ENCODE results near the gene HYDIN. TPM values are rescaled to one million over a fixed set of nuclear protein-coding genes. Genes with fewer than 3 reads are reported as not detected.

Gene HYDIN
- total and polyA plus RNA-seq, 2 experiments from 2014 or later: 3.1 to 7.7 TPM

DNA sequence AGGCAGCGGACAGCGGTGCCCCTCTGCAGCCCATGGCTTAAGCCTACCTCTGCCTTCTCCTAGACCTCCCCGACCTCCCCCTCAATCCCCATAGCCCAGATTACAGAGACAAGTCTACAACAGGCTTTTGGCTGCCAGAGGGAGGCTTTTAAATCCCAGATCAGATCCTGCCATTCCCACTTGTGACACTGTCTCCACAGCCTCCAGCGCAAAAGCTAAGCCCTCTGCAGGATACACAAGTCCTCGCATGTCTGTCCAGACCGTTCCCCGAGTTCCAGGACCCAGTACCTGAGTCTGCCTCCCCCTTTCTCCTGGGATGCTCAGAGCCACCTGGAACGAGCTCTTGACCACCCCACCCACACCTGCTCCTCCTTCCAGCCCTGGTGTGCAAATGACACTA is 460.8 kb downstream of the HYDIN start (continued):
- TF ChIP-seq, protein P1, sequence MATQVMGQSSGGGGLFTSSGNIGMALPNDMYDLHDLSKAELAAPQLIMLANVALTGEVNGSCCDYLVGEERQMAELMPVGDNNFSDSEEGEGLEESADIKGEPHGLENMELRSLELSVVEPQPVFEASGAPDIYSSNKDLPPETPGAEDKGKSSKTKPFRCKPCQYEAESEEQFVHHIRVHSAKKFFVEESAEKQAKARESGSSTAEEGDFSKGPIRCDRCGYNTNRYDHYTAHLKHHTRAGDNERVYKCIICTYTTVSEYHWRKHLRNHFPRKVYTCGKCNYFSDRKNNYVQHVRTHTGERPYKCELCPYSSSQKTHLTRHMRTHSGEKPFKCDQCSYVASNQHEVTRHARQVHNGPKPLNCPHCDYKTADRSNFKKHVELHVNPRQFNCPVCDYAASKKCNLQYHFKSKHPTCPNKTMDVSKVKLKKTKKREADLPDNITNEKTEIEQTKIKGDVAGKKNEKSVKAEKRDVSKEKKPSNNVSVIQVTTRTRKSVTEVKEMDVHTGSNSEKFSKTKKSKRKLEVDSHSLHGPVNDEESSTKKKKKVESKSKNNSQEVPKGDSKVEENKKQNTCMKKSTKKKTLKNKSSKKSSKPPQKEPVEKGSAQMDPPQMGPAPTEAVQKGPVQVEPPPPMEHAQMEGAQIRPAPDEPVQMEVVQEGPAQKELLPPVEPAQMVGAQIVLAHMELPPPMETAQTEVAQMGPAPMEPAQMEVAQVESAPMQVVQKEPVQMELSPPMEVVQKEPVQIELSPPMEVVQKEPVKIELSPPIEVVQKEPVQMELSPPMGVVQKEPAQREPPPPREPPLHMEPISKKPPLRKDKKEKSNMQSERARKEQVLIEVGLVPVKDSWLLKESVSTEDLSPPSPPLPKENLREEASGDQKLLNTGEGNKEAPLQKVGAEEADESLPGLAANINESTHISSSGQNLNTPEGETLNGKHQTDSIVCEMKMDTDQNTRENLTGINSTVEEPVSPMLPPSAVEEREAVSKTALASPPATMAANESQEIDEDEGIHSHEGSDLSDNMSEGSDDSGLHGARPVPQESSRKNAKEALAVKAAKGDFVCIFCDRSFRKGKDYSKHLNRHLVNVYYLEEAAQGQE (IDR thresholded peaks at IDR 0.05; ENCODE audit: unreplicated experiment): no peak

DNA sequence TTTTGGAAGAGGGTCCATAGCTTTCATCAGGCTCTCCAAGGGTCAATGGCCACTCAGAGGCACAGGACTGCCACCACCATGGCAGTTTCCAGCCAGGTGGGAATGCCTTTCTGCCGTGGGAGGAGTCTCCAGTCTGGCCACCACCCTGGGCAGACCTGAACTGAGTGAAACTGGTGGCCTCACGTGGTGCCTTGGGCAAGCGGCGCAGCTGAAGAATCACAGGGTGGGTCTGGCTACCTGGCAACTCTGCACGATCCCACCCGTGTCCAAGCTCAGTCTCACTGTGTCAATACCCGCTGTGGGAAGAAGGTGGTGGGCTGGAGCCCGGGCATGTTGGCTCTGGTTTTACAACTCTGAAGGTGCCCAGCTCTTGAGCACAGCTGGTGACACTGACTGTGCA is 461.4 kb downstream of the HYDIN start:
- no peaks in the 10 kb centered on the region for H3K27me3 ChIP-seq (ENCODE audit: insufficient read depth)
- no peak for ATAC-seq

DNA sequence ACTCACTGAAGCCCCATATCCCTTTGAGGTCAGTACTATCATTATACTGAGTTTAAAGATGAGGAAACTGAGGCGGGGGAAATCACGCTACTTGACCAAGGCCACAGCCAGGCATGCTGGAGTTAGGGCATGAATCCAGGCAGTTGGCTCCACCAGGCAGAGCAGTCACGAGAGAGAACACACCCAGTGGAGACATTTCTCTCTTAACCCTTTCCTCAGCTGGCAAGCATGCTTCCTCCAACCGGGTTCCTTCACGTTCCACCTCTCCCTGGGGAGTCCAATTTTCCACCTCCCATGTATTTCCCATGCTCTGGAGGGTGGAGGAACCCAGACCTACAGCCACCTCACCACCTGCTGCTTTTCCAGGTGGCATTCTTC is 462.3 kb downstream of the HYDIN start:
- Histone ChIP-seq H3K4me3 (no peak overlapping the region), H3K4me1 (ENCODE audit: insufficient read depth) (no peaks in the 10 kb centered on the region; the same call in 1 of the 2 replicates), H3K36me3 (ENCODE audit: insufficient read depth) (no peaks in the 10 kb centered on the region), H4K20me1 (replicated peaks; ENCODE audit: insufficient read depth) (peaks cover 5% of the 10 kb centered on the region), H3K79me2 (replicated peaks; ENCODE audit: insufficient read depth) (no peaks in the 10 kb centered on the region), H2AFZ (no peak overlapping the region), H3F3A (replicated peaks; ENCODE audit: low read depth) (peaks cover 4% of the 10 kb centered on the region; the same call in 1 of the 2 replicates), H3K4me2 (no peak overlapping the region), H3K27me3 (ENCODE audit: insufficient read depth) (no peaks in the 10 kb centered on the region), H3K9me2 (ENCODE audit: insufficient read depth) (no peaks in the 10 kb centered on the region), H3K27ac (ENCODE audit: low read depth) (no peak overlapping the region)
- TF ChIP-seq NANOG (IDR thresholded peaks at IDR 0.05; ENCODE audit: borderline replicate concordance): no peak
- TF ChIP-seq ZNF331 (CRISPR knock-in tag; IDR thresholded peaks at IDR 0.05; ENCODE audit: low read depth): no peak
- TF ChIP-seq ZNF114 (CRISPR knock-in tag; IDR thresholded peaks at IDR 0.05): no peak
- TF ChIP-seq, protein P1 (IDR thresholded peaks at IDR 0.05; ENCODE audit: unreplicated experiment): no peak
- peaks cover 19% of the 10 kb centered on the region for H3K36me3 Mint-ChIP-seq (ENCODE audit: low read depth)
- H3K4me1 Mint-ChIP-seq: no peaks in the 10 kb centered on the region
- no peak overlapping the region for H3K27ac Mint-ChIP-seq
- DNase-seq (ENCODE audit: low spot score) (no peak), ATAC-seq (no peak)
- H3K4me3 Mint-ChIP-seq: no peak overlapping the region
- H3K27me3 Mint-ChIP-seq (ENCODE audit: insufficient read depth, low read depth, poor library complexity): peaks cover 12% of the 10 kb centered on the region
- H3K9me3 Mint-ChIP-seq: no peaks in the 10 kb centered on the region

More for the DNA sequence above, 461.4 kb downstream of the HYDIN start:
- Mint-ChIP-seq H3K9me3 (no peaks in the 10 kb centered on the region), H3K36me3 (ENCODE audit: low read depth) (peaks cover 21% of the 10 kb centered on the region), H3K27ac (no peak overlapping the region), H3K27me3 (ENCODE audit: insufficient read depth, low read depth, poor library complexity) (peaks cover 14% of the 10 kb centered on the region), H3K4me3 (no peak overlapping the region), H3K4me1 (no peaks in the 10 kb centered on the region)
- Histone ChIP-seq H3K79me2 (replicated peaks; ENCODE audit: insufficient read depth) (no peaks in the 10 kb centered on the region), H3K9me2 (ENCODE audit: insufficient read depth) (no peaks in the 10 kb centered on the region), H2AFZ (no peak overlapping the region), H3K27ac (ENCODE audit: low read depth) (no peak overlapping the region), H4K20me1 (replicated peaks; ENCODE audit: insufficient read depth) (peaks cover 5% of the 10 kb centered on the region), H3K4me1 (ENCODE audit: insufficient read depth) (no peaks in the 10 kb centered on the region; the same call in 1 of the 2 replicates), H3F3A (replicated peaks; ENCODE audit: low read depth) (peaks cover 4% of the 10 kb centered on the region; the same call in 1 of the 2 replicates), H3K36me3 (ENCODE audit: insufficient read depth) (no peaks in the 10 kb centered on the region), H3K4me2 (no peak overlapping the region), H3K4me3 (no peak overlapping the region)
- DNase-seq (ENCODE audit: low spot score): no peak
- TF ChIP-seq ZNF331 (CRISPR knock-in tag; IDR thresholded peaks at IDR 0.05; ENCODE audit: low read depth) (no peak), EZH2 (IDR thresholded peaks at IDR 0.05; ENCODE audit: low read depth, unreplicated experiment) (no peak)

Data from GM23338 (cell line).